Raji (cell line): ENCODE measurements around the gene ACAA2.

Experiments used
- POLR2A ChIP-seq: IDR thresholded peaks from 2 replicates; pipeline ENCODE4 v1.6.1; 2011; ENCODE audit warnings: low read depth, low read length, control low read depth; ENCODE audit not compliant: insufficient read depth

The ACAA2 gene

GRCh38 chr18:49798001-49798400 lies 15.3 kb downstream of the ACAA2 start:
- TF ChIP-seq POLR2A: no peak

GRCh38 chr18:49795612-49796552 lies 17.5 kb downstream of the ACAA2 start:
- no peak for TF ChIP-seq POLR2A

- no peak for TF ChIP-seq POLR2A
These were observed 18.6 kb downstream of the ACAA2 start for GRCh38 chr18:49794743-49795142.

GRCh38 chr18:49788327-49788898 lies 24.9 kb downstream of the ACAA2 start:
- TF ChIP-seq POLR2A: no peak

GRCh38 chr18:49786019-49786720 lies 27.2 kb downstream of the ACAA2 start:
- no peak for TF ChIP-seq POLR2A

- no peak for TF ChIP-seq POLR2A
These were observed 28.7 kb downstream of the ACAA2 start for GRCh38 chr18:49784427-49785185.

- TF ChIP-seq POLR2A: no peak
These were observed 34.4 kb downstream of the ACAA2 start for GRCh38 chr18:49778826-49779465.

GRCh38 chr18:49769047-49769728 lies 44.1 kb downstream of the ACAA2 start:
- no peak for TF ChIP-seq POLR2A

- TF ChIP-seq POLR2A: no peak
These were observed 45.3 kb downstream of the ACAA2 start for GRCh38 chr18:49768051-49768391.

GRCh38 chr18:49767111-49768050 lies 46.0 kb downstream of the ACAA2 start:
- TF ChIP-seq POLR2A: no peak

- no peak for TF ChIP-seq POLR2A
These were observed 46.7 kb downstream of the ACAA2 start for GRCh38 chr18:49766646-49767045.

GRCh38 chr18:49764032-49764431 lies 49.3 kb downstream of the ACAA2 start:
- no peak for TF ChIP-seq POLR2A

GRCh38 chr18:49763590-49763989 lies 49.7 kb downstream of the ACAA2 start:
- TF ChIP-seq POLR2A: no peak
